Muscle layer of duodenum (tissue), 2 donors: ENCODE measurements around the gene CHCHD6.

Source experiments
- H3K27ac ChIP-seq: one replicate; pipeline ENCODE4 v1.7.0; 2013; ENCODE audit warnings: mild to moderate bottlenecking, low read length
- H3K27me3 ChIP-seq: one replicate; pipeline ENCODE4 v1.7.0; 2013; ENCODE audit warnings: low read depth, mild to moderate bottlenecking, control low read depth, low read length
- H3K36me3 ChIP-seq, 2 donors: one replicate each; pipeline ENCODE4 v1.7.0; 2013; ENCODE audit warnings: low read length in 2 of 2, control low read depth in 1 of 2, mild to moderate bottlenecking in 1 of 2; ENCODE audit not compliant: insufficient read depth in 2 of 2, control insufficient read depth in 1 of 2
- H3K4me1 ChIP-seq, 2 donors: one replicate each; pipeline ENCODE4 v1.7.0; 2013; ENCODE audit warnings: low read length in 2 of 2, mild to moderate bottlenecking in 2 of 2, control low read depth in 1 of 2, moderate library complexity in 1 of 2; ENCODE audit not compliant: insufficient read depth in 2 of 2, control insufficient read depth in 1 of 2
- H3K4me3 ChIP-seq, 2 donors: one replicate each; pipeline ENCODE4 v1.7.0; 2013; ENCODE audit warnings: low read length in 2 of 2, low read depth in 1 of 2, mild to moderate bottlenecking in 1 of 2
- H3K9me3 ChIP-seq, 2 donors: one replicate each; pipeline ENCODE4 v1.7.0; 2013; ENCODE audit warnings: low read length in 2 of 2, control low read depth in 1 of 2, mild to moderate bottlenecking in 1 of 2; ENCODE audit not compliant: control insufficient read depth in 1 of 2
- donor health status: healthy.

Gene CHCHD6

DNA sequence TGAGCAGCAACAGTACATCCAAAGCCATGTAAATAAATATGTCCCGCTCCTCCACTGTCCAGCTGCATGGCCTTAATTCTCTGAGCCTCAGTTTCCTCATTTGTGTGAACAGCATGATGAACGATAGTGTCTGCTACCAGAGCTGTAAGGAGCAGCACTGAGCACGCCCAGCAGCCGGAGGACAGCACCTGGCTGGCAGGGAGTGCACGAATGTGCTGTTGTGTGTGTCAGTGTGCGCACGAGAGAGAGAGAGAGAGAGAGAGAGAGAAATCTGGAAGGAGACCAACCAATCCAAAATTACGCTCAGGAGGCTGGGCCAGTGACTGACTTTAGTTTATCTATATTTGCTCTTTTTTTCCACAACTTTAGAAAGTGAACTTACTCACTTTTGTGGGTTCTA lies 252.3 kb downstream of the CHCHD6 start:
- no peaks in the 10 kb centered on the region for H3K9me3 ChIP-seq
- no peaks in the 10 kb centered on the region for H3K36me3 ChIP-seq
- no peak overlapping the region for H3K4me3 ChIP-seq
- H3K4me1 ChIP-seq = no peaks in the 10 kb centered on the region
- H3K27me3 ChIP-seq = no peaks in the 10 kb centered on the region
- H3K27ac ChIP-seq = no peak overlapping the region

GRCh38 chr3:126956866-126957650 lies 253.0 kb downstream of the CHCHD6 start:
- H3K36me3 ChIP-seq = no peaks in the 10 kb centered on the region
- H3K9me3 ChIP-seq = no peaks in the 10 kb centered on the region
- no peaks in the 10 kb centered on the region for H3K27me3 ChIP-seq
- no peaks in the 10 kb centered on the region for H3K4me1 ChIP-seq
- no peak overlapping the region for H3K4me3 ChIP-seq
- H3K27ac ChIP-seq = no peak overlapping the region

GRCh38 chr3:126957776-126958637 lies 254.0 kb downstream of the CHCHD6 start:
- Histone ChIP-seq H3K36me3 (no peaks in the 10 kb centered on the region), H3K9me3 (no peaks in the 10 kb centered on the region), H3K4me1 (no peaks in the 10 kb centered on the region), H3K27ac (no peak overlapping the region), H3K27me3 (no peaks in the 10 kb centered on the region), H3K4me3 (no peak overlapping the region)

DNA sequence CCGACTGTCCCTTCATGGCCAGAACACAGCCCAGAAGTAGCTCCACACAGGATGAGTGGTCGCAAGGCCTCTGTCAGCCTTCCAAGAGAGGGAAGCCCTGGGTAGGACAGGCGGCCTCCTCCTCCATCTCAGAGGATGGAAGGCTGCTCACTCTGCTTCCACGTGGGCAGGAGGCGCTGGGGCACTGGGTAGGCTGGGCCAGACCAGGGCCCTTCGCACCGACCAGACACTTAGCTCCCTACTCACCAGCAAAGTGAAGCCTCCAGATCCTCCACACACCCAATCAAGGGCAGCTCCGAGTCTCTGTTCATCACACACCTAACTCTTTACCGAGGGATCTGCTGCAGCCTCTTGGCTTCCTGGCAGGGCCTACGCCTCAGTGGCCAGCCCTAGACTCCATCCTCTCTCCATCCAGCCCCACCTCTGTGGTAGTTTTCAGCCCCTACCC lies 254.6 kb downstream of the CHCHD6 start:
- Histone ChIP-seq H3K9me3 (no peaks in the 10 kb centered on the region), H3K36me3 (no peaks in the 10 kb centered on the region), H3K27me3 (no peaks in the 10 kb centered on the region), H3K4me1 (no peaks in the 10 kb centered on the region), H3K4me3 (no peak overlapping the region), H3K27ac (no peak overlapping the region)

DNA sequence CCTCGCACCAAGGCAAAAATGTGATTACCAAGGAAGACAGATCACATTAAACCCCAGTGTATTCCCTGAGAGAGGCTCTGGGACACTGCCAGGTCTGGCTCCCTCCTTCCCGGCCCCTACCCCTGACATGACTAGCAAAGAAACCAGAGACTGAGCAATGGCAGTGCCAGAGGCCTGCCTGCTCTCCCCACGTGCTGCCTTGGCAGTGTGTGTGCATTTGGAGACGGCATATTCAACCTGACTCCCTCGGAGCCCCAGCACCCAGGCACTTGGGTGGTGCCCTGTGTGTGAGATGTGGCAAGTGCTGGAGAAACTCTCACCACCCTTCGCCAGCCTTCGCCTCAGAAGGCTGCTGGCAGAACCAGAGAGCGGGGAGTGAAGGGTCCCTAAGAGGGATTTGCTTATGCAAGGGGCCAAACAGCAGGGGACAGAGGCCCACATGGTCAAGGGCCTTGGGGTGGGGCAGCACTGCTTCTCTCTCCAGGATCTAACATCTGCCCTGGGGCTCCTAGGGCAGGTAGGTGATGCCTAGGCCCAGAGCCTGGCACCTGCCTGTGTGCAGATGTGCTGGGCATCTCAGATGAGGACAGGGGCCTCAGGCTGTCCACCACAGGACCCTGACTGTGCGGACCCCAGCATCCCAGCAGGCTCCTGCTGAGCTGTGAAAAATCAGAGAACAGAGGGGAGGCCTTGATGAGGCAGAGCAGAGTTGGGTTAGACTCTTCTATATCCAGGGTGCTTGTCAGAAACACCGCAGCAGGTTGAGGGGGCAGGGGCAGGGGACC lies 255.3 kb downstream of the CHCHD6 start:
- no peaks in the 10 kb centered on the region for H3K9me3 ChIP-seq
- H3K4me1 ChIP-seq = no peaks in the 10 kb centered on the region
- H3K4me3 ChIP-seq = no peak overlapping the region
- no peaks in the 10 kb centered on the region for H3K36me3 ChIP-seq
- H3K27me3 ChIP-seq = no peaks in the 10 kb centered on the region
- H3K27ac ChIP-seq = no peak overlapping the region

DNA sequence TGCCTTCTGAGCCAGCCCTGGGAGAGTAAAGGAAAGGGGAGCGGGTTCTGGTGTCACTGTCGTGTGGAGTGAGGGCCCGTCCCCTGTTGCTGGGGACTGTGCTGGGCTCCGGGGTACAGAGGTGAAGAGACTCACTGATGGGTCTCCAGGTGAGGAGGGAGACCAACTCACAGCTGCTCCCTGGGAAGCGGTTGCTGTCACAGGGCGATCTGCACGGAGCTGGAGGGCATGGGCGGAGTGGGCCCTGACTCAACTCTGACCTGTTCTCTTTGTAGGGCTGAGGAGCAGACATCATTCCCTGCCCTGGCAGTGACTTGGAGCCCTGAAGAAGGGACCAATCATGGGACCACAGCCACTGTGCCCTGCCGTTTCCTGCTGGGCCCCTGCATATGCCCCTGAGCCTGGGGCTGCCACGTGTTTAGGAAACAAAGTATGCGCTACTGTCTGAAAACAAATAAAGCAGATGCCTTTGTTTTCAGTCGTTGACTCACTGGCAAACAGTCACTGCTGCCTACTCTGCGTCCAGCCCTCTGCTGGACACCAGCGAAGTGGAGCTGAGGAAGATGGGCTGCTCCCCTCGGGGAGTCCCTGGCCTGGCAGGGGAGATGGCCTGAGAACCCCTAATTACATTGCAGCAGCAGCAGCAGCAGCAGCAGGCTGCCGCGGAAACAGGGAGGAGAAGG lies 256.0 kb downstream of the CHCHD6 start:
- no peak overlapping the region for H3K27ac ChIP-seq
- no peaks in the 10 kb centered on the region for H3K27me3 ChIP-seq
- no peaks in the 10 kb centered on the region for H3K4me1 ChIP-seq
- H3K9me3 ChIP-seq = no peaks in the 10 kb centered on the region
- H3K4me3 ChIP-seq = no peak overlapping the region
- H3K36me3 ChIP-seq = no peaks in the 10 kb centered on the region

DNA sequence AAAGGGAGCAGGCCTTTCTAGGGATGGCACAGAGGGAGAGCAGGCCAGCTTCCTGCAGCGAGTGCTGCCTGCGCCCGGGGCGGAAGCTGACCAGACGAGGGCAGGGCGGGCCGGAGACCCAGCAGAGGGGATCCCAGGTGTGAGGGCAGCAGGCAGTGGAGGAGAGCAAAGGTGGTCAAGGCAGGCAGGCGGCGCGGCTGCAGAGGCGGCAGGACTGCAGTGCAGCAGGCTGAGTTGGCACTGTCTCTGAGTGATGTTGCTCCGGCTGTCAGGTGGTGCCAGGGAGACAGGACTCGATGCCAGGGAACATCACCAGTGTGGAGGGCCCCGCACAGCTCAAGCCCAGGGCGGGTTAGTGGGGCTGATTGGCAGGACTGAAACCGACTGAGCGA lies 256.6 kb downstream of the CHCHD6 start:
- H3K9me3 ChIP-seq = no peaks in the 10 kb centered on the region
- H3K4me1 ChIP-seq = no peaks in the 10 kb centered on the region
- H3K27ac ChIP-seq = no peak overlapping the region

DNA sequence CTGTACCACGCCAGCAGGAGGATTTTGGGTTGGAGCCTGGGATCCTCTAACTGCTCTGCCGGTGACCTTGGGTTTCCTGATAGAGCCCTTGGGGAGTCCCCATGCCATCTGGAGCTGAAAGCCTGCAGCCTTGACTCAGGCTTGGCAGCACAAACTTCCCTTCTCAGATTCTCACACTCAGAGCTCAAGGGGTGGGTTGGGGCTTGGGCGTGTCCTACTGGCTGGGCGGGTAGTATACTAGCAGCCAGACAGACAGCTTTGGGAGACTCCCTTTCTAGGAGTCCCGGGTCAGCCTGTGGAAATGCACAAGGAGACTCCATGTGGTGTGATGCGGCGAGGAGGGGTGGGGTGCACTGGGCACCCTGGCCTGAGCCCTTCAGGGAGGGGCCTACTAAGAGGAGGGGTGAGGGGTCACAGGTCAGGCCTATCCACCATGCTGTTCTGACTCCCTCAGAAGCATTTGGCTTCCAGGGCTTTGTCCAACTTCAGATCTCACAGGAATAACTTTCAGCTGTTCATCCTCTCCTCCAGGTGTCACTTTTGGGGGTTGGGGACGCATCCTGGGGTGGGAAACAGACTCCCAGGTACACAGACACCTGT lies 257.3 kb downstream of the CHCHD6 start:
- H3K36me3 ChIP-seq = no peaks in the 10 kb centered on the region
- H3K4me3 ChIP-seq = no peak overlapping the region
- H3K9me3 ChIP-seq = no peaks in the 10 kb centered on the region
- no peaks in the 10 kb centered on the region for H3K27me3 ChIP-seq
- H3K4me1 ChIP-seq = no peaks in the 10 kb centered on the region
- peak overlapping the region; percentile 8 for H3K27ac ChIP-seq

More for the DNA sequence above, 256.6 kb downstream of the CHCHD6 start:
- no peaks in the 10 kb centered on the region for H3K36me3 ChIP-seq
- no peak overlapping the region for H3K4me3 ChIP-seq
- no peaks in the 10 kb centered on the region for H3K27me3 ChIP-seq

- H3K36me3 ChIP-seq = no peaks in the 10 kb centered on the region
- H3K4me1 ChIP-seq = no peaks in the 10 kb centered on the region
- no peak overlapping the region for H3K4me3 ChIP-seq
- no peaks in the 10 kb centered on the region for H3K27me3 ChIP-seq
- H3K9me3 ChIP-seq = no peaks in the 10 kb centered on the region
- H3K27ac ChIP-seq = peak overlapping the region; percentile 8
These were observed 257.9 kb downstream of the CHCHD6 start for GRCh38 chr3:126961791-126962461.

GRCh38 chr3:126962756-126963155 lies 258.7 kb downstream of the CHCHD6 start:
- no peaks in the 10 kb centered on the region for H3K36me3 ChIP-seq
- H3K4me1 ChIP-seq = no peaks in the 10 kb centered on the region
- no peaks in the 10 kb centered on the region for H3K27me3 ChIP-seq
- no peak overlapping the region for H3K27ac ChIP-seq
- H3K9me3 ChIP-seq = no peaks in the 10 kb centered on the region
- H3K4me3 ChIP-seq = no peak overlapping the region
